Dendritic cell treated with granulocyte-macrophage colony-stimulating factor and Interleukin-4, amounts not matched to agents 40 ng/mL and 50 ng/mL, for 4 days (primary cell): Measurements from ENCODE around the gene SCN2B.

Source experiments
- H3K27ac Mint-ChIP-seq: one replicate; pipeline ENCODE4 v1.8.0; 2022; ENCODE audit warnings: mild to moderate bottlenecking, mixed read lengths
- H3K27me3 Mint-ChIP-seq: one replicate; pipeline ENCODE4 v1.8.0; 2022; ENCODE audit warnings: mild to moderate bottlenecking, mixed read lengths
- H3K36me3 Mint-ChIP-seq: one replicate; pipeline ENCODE4 v1.8.0; 2022; ENCODE audit warnings: low read depth, mixed read lengths
- H3K4me1 Mint-ChIP-seq: one replicate; pipeline ENCODE4 v1.8.0; 2022; ENCODE audit warnings: low read depth, mixed read lengths
- H3K4me3 Mint-ChIP-seq: one replicate; pipeline ENCODE4 v1.8.0; 2022; ENCODE audit warnings: mild to moderate bottlenecking, moderate library complexity, mixed read lengths
- H3K9me3 Mint-ChIP-seq: one replicate; pipeline ENCODE4 v1.8.0; 2022; ENCODE audit warnings: mixed read lengths
- intact Hi-C: fragments of 100-400 bp; cut with micrococcal nuclease; formaldehyde crosslinking; loops from one replicate; pipeline ENCODE4 v1.15.0; 2022

SCN2B gene

GRCh38 chr11:118213781-118214180 is 37.3 kb upstream of the SCN2B start:
- peaks cover 95% of the 10 kb centered on the region for H3K4me1 Mint-ChIP-seq
- peak overlapping the region; percentile 91 for H3K27ac Mint-ChIP-seq
- no peaks in the 10 kb centered on the region for H3K27me3 Mint-ChIP-seq
- peaks cover 85% of the 10 kb centered on the region for H3K36me3 Mint-ChIP-seq
- intact Hi-C loops, result loop anchor here (2.0 kb wide), 1 partner anchor 15 kb away; no protein-coding TSS in a partner anchor
- peak overlapping the region; percentile 62 for H3K4me3 Mint-ChIP-seq
- no peaks in the 10 kb centered on the region for H3K9me3 Mint-ChIP-seq

GRCh38 chr11:118213201-118213600 is 36.8 kb upstream of the SCN2B start:
- Mint-ChIP-seq H3K9me3 (no peaks in the 10 kb centered on the region), H3K4me1 (peaks cover 92% of the 10 kb centered on the region), H3K27me3 (no peaks in the 10 kb centered on the region), H3K4me3 (peak overlapping the region; percentile 54), H3K27ac (peak overlapping the region; percentile 91), H3K36me3 (peaks cover 80% of the 10 kb centered on the region)
- intact Hi-C loops, result no loop called here

- peaks cover 76% of the 10 kb centered on the region for H3K36me3 Mint-ChIP-seq
- no peaks in the 10 kb centered on the region for H3K27me3 Mint-ChIP-seq
Observed at GRCh38 chr11:118212781-118213191, 36.3 kb upstream of the SCN2B start.

GRCh38 chr11:118212131-118212725 is 35.8 kb upstream of the SCN2B start:
- intact Hi-C loops, result no loop called here
- Mint-ChIP-seq H3K4me1 (peaks cover 90% of the 10 kb centered on the region), H3K4me3 (peak overlapping the region; percentile 18), H3K27ac (peak overlapping the region; percentile 91), H3K36me3 (peaks cover 74% of the 10 kb centered on the region), H3K9me3 (no peaks in the 10 kb centered on the region), H3K27me3 (no peaks in the 10 kb centered on the region)

More at GRCh38 chr11:118212781-118213191, 36.3 kb upstream of the SCN2B start:
- intact Hi-C loops, result no loop called here
- no peaks in the 10 kb centered on the region for H3K9me3 Mint-ChIP-seq
- peak overlapping the region; percentile 54 for H3K4me3 Mint-ChIP-seq
- peak overlapping the region; percentile 91 for H3K27ac Mint-ChIP-seq
- H3K4me1 Mint-ChIP-seq, result peaks cover 92% of the 10 kb centered on the region

GRCh38 chr11:118211006-118211405 is 34.6 kb upstream of the SCN2B start:
- intact Hi-C loops, result no loop called here
- H3K9me3 Mint-ChIP-seq, result no peaks in the 10 kb centered on the region
- peak overlapping the region; percentile 39 for H3K4me3 Mint-ChIP-seq
- H3K4me1 Mint-ChIP-seq, result peaks cover 93% of the 10 kb centered on the region
- no peaks in the 10 kb centered on the region for H3K27me3 Mint-ChIP-seq
- H3K36me3 Mint-ChIP-seq, result peaks cover 68% of the 10 kb centered on the region
- peak overlapping the region; percentile 91 for H3K27ac Mint-ChIP-seq

- Mint-ChIP-seq H3K4me1 (peaks cover 92% of the 10 kb centered on the region), H3K36me3 (peaks cover 62% of the 10 kb centered on the region), H3K27ac (peak overlapping the region; percentile 91), H3K27me3 (no peaks in the 10 kb centered on the region), H3K4me3 (no peak overlapping the region), H3K9me3 (no peaks in the 10 kb centered on the region)
- intact Hi-C loops, result no loop called here
Observed at GRCh38 chr11:118210323-118210722, 33.9 kb upstream of the SCN2B start.

- Mint-ChIP-seq H3K4me3 (no peak overlapping the region), H3K27ac (peak overlapping the region; percentile 82), H3K4me1 (peaks cover 79% of the 10 kb centered on the region), H3K9me3 (no peaks in the 10 kb centered on the region), H3K36me3 (peaks cover 53% of the 10 kb centered on the region), H3K27me3 (no peaks in the 10 kb centered on the region)
- intact Hi-C loops, result no loop called here
Observed at GRCh38 chr11:118209033-118209432, 32.6 kb upstream of the SCN2B start.

- Mint-ChIP-seq H3K4me3 (peak overlapping the region; percentile 18), H3K27ac (peak overlapping the region; percentile 87), H3K9me3 (no peaks in the 10 kb centered on the region), H3K36me3 (peaks cover 34% of the 10 kb centered on the region), H3K27me3 (no peaks in the 10 kb centered on the region), H3K4me1 (peaks cover 60% of the 10 kb centered on the region)
- intact Hi-C loops, result no loop called here
Observed at GRCh38 chr11:118207079-118207478, 30.6 kb upstream of the SCN2B start.

GRCh38 chr11:118206391-118207031 is 30.1 kb upstream of the SCN2B start:
- peak overlapping the region; percentile 18 for H3K4me3 Mint-ChIP-seq
- H3K27me3 Mint-ChIP-seq, result no peaks in the 10 kb centered on the region
- H3K9me3 Mint-ChIP-seq, result no peaks in the 10 kb centered on the region
- intact Hi-C loops, result no loop called here
- H3K36me3 Mint-ChIP-seq, result peaks cover 28% of the 10 kb centered on the region
- peak overlapping the region; percentile 87 for H3K27ac Mint-ChIP-seq
- peaks cover 54% of the 10 kb centered on the region for H3K4me1 Mint-ChIP-seq

- peaks cover 21% of the 10 kb centered on the region for H3K36me3 Mint-ChIP-seq
- intact Hi-C loops, result no loop called here
- H3K27me3 Mint-ChIP-seq, result no peaks in the 10 kb centered on the region
- H3K9me3 Mint-ChIP-seq, result no peaks in the 10 kb centered on the region
- no peak overlapping the region for H3K4me3 Mint-ChIP-seq
- peak overlapping the region; percentile 87 for H3K27ac Mint-ChIP-seq
- peaks cover 47% of the 10 kb centered on the region for H3K4me1 Mint-ChIP-seq
Observed at GRCh38 chr11:118205606-118206378, 29.4 kb upstream of the SCN2B start.

- Mint-ChIP-seq H3K27me3 (no peaks in the 10 kb centered on the region), H3K27ac (no peak overlapping the region), H3K9me3 (no peaks in the 10 kb centered on the region), H3K36me3 (no peaks in the 10 kb centered on the region), H3K4me3 (no peak overlapping the region), H3K4me1 (peaks cover 34% of the 10 kb centered on the region)
- intact Hi-C loops, result no loop called here
Observed at GRCh38 chr11:118202599-118203422, 26.4 kb upstream of the SCN2B start.

GRCh38 chr11:118201966-118202365 is 25.5 kb upstream of the SCN2B start:
- H3K36me3 Mint-ChIP-seq, result no peaks in the 10 kb centered on the region
- H3K4me3 Mint-ChIP-seq, result no peak overlapping the region
- intact Hi-C loops, result no loop called here
- H3K4me1 Mint-ChIP-seq, result peaks cover 28% of the 10 kb centered on the region
- no peaks in the 10 kb centered on the region for H3K27me3 Mint-ChIP-seq
- no peaks in the 10 kb centered on the region for H3K9me3 Mint-ChIP-seq
- no peak overlapping the region for H3K27ac Mint-ChIP-seq

GRCh38 chr11:118200901-118201680 is 24.7 kb upstream of the SCN2B start:
- Mint-ChIP-seq H3K4me1 (peaks cover 19% of the 10 kb centered on the region), H3K36me3 (no peaks in the 10 kb centered on the region), H3K27ac (no peak overlapping the region), H3K9me3 (no peaks in the 10 kb centered on the region), H3K27me3 (no peaks in the 10 kb centered on the region), H3K4me3 (no peak overlapping the region)
- intact Hi-C loops, result no loop called here
